GM06990 (cell line): ENCODE measurements around the gene PLAAT3.

Experiments used
- DNase-seq: peaks from one replicate; pipeline ENCODE4 v3.0.0-alpha.2; 2011; ENCODE audit not compliant: insufficient read length; ENCODE audit errors: extremely low read depth
- H3K27me3 ChIP-seq: replicated peaks from 2 replicates; pipeline ENCODE4 v1.6.0; 2011; ENCODE audit warnings: low read length; ENCODE audit not compliant: control insufficient read depth, insufficient read depth
- H3K36me3 ChIP-seq: 2 replicates; pipeline ENCODE4 v1.5.1; 2011; ENCODE audit warnings: low read length; ENCODE audit not compliant: control insufficient read depth, insufficient read depth
- H3K4me3 ChIP-seq: replicated peaks from 2 replicates; pipeline ENCODE4 v1.5.1; 2011; ENCODE audit warnings: low read depth, mild to moderate bottlenecking, control low read depth, low read length
- TF ChIP-seq, protein P1 (sequence below): IDR thresholded peaks from 2 replicates; pipeline ENCODE4 v1.5.1; 2011; ENCODE audit warnings: low read length, control low read depth, mild to moderate bottlenecking, inconsistent platforms; ENCODE audit not compliant: insufficient read depth, poor library complexity, severe bottlenecking

The PLAAT3 gene

DNA sequence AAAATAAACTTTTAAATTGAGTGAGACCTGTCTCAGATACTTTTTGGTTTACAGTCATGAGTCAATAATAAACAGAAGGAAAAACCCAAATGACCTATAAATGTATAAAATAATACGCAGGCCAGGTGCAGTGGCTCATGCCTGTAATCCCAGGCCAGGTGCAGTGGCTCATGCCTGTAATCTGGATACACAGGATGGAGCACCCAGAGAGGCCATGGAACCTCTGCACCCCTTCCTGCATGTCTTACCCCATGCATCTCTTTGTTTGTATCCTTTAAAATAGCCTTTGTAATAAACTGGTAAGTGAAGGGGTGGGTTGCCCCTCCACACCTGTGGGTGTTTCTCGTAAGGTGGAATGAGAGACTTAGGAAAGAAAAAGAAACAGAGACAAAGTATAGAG is 86.6 kb downstream of the PLAAT3 start:
- H3K36me3 ChIP-seq, result no peaks in the 10 kb centered on the region
- DNase-seq, result no peak
- no peaks in the 10 kb centered on the region for H3K27me3 ChIP-seq
- no peak overlapping the region for H3K4me3 ChIP-seq
- TF ChIP-seq, protein P1, sequence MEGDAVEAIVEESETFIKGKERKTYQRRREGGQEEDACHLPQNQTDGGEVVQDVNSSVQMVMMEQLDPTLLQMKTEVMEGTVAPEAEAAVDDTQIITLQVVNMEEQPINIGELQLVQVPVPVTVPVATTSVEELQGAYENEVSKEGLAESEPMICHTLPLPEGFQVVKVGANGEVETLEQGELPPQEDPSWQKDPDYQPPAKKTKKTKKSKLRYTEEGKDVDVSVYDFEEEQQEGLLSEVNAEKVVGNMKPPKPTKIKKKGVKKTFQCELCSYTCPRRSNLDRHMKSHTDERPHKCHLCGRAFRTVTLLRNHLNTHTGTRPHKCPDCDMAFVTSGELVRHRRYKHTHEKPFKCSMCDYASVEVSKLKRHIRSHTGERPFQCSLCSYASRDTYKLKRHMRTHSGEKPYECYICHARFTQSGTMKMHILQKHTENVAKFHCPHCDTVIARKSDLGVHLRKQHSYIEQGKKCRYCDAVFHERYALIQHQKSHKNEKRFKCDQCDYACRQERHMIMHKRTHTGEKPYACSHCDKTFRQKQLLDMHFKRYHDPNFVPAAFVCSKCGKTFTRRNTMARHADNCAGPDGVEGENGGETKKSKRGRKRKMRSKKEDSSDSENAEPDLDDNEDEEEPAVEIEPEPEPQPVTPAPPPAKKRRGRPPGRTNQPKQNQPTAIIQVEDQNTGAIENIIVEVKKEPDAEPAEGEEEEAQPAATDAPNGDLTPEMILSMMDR, result no peak
